ENCODE results near the gene TAS1R3.
"Not testable (repeated sequence)": the region's sequence is repeated elsewhere in the genome, so short reads cannot be mapped to it uniquely, and the experiment has no call there.

Gene TAS1R3

GRCh38 chr1:1311107-1312104 is 19.7 kb upstream of the TAS1R3 start:
- peaks cover 45% of the 10 kb centered on the region for H3K36me3 ChIP-seq (ENCODE audit: control insufficient read depth, insufficient read depth, low read length)
- 95 to 96% methylated on average over 15 to 21 of the region's 22 CpGs for WGBS, 2 experiments (ENCODE audit: insufficient coverage in 2 of 2)

GRCh38 chr1:1312450-1313314 is 18.4 kb upstream of the TAS1R3 start:
- Histone ChIP-seq H3K27ac (ENCODE audit: low read depth, low read length, severe bottlenecking) (no peak overlapping the region), H3K4me1 (ENCODE audit: control insufficient read depth, insufficient read depth, low read length, poor library complexity, severe bottlenecking) (peaks cover 8% of the 10 kb centered on the region), H3K4me3 (ENCODE audit: extremely low read depth, insufficient read depth, low read length, poor library complexity, severe bottlenecking) (no peak overlapping the region), H3K36me3 (ENCODE audit: control insufficient read depth, insufficient read depth, low read length) (peaks cover 58% of the 10 kb centered on the region), H3K9me3 (ENCODE audit: control insufficient read depth, low read length) (no peaks in the 10 kb centered on the region)
- 95 to 96% methylated on average over 39 to 47 of the region's 49 CpGs for WGBS, 2 experiments (ENCODE audit: insufficient coverage in 2 of 2)

More at GRCh38 chr1:1311107-1312104, 19.7 kb upstream of the TAS1R3 start:
- H3K4me3 ChIP-seq (ENCODE audit: extremely low read depth, insufficient read depth, low read length, poor library complexity, severe bottlenecking), result no peak overlapping the region
- no peak overlapping the region for H3K27ac ChIP-seq (ENCODE audit: low read depth, low read length, severe bottlenecking)
- H3K4me1 ChIP-seq (ENCODE audit: control insufficient read depth, insufficient read depth, low read length, poor library complexity, severe bottlenecking), result peaks cover 12% of the 10 kb centered on the region
- no peaks in the 10 kb centered on the region for H3K9me3 ChIP-seq (ENCODE audit: control insufficient read depth, low read length)

GRCh38 chr1:1313500-1314236 is 17.4 kb upstream of the TAS1R3 start:
- peaks cover 8% of the 10 kb centered on the region for H3K4me1 ChIP-seq (ENCODE audit: control insufficient read depth, insufficient read depth, low read length, poor library complexity, severe bottlenecking)
- no peak overlapping the region for H3K27ac ChIP-seq (ENCODE audit: low read depth, low read length, severe bottlenecking)
- no peaks in the 10 kb centered on the region for H3K9me3 ChIP-seq (ENCODE audit: control insufficient read depth, low read length)
- no peak overlapping the region for H3K4me3 ChIP-seq (ENCODE audit: extremely low read depth, insufficient read depth, low read length, poor library complexity, severe bottlenecking)
- peaks cover 66% of the 10 kb centered on the region for H3K36me3 ChIP-seq (ENCODE audit: control insufficient read depth, insufficient read depth, low read length)
- WGBS, 2 experiments (ENCODE audit: insufficient coverage in 2 of 2), result 92 to 94% methylated on average over 30 to 37 of the region's 37 CpGs

GRCh38 chr1:1314237-1314586 is 16.9 kb upstream of the TAS1R3 start:
- Histone ChIP-seq H3K9me3 (ENCODE audit: control insufficient read depth, low read length) (no peaks in the 10 kb centered on the region), H3K4me1 (ENCODE audit: control insufficient read depth, insufficient read depth, low read length, poor library complexity, severe bottlenecking) (peaks cover 10% of the 10 kb centered on the region), H3K27ac (ENCODE audit: low read depth, low read length, severe bottlenecking) (no peak overlapping the region), H3K4me3 (ENCODE audit: extremely low read depth, insufficient read depth, low read length, poor library complexity, severe bottlenecking) (no peak overlapping the region), H3K36me3 (ENCODE audit: control insufficient read depth, insufficient read depth, low read length) (peaks cover 71% of the 10 kb centered on the region)
- WGBS, 2 experiments (ENCODE audit: insufficient coverage in 2 of 2), result 98% methylated on average over 12 to 15 of the region's 15 CpGs

- Histone ChIP-seq H3K4me3 (ENCODE audit: extremely low read depth, insufficient read depth, low read length, poor library complexity, severe bottlenecking) (no peak overlapping the region), H3K4me1 (ENCODE audit: control insufficient read depth, insufficient read depth, low read length, poor library complexity, severe bottlenecking) (peaks cover 8% of the 10 kb centered on the region), H3K36me3 (ENCODE audit: control insufficient read depth, insufficient read depth, low read length) (peaks cover 77% of the 10 kb centered on the region), H3K9me3 (ENCODE audit: control insufficient read depth, low read length) (no peaks in the 10 kb centered on the region), H3K27ac (ENCODE audit: low read depth, low read length, severe bottlenecking) (no peak overlapping the region)
- WGBS, 2 experiments (ENCODE audit: insufficient coverage in 2 of 2), result 92 to 94% methylated on average over 22 to 23 of the region's 23 CpGs
These were observed 16.3 kb upstream of the TAS1R3 start for GRCh38 chr1:1314678-1315335.

- Histone ChIP-seq H3K9me3 (ENCODE audit: control insufficient read depth, low read length) (no peaks in the 10 kb centered on the region), H3K27ac (ENCODE audit: low read depth, low read length, severe bottlenecking) (no peak overlapping the region), H3K4me3 (ENCODE audit: extremely low read depth, insufficient read depth, low read length, poor library complexity, severe bottlenecking) (no peak overlapping the region), H3K36me3 (ENCODE audit: control insufficient read depth, insufficient read depth, low read length) (peaks cover 84% of the 10 kb centered on the region), H3K4me1 (ENCODE audit: control insufficient read depth, insufficient read depth, low read length, poor library complexity, severe bottlenecking) (peaks cover 7% of the 10 kb centered on the region)
- 28 to 36% methylated on average over 7 of the region's 26 CpGs for WGBS, 2 experiments (ENCODE audit: insufficient coverage in 2 of 2)
These were observed 15.6 kb upstream of the TAS1R3 start for GRCh38 chr1:1315435-1315954.

GRCh38 chr1:1316199-1316598 is 14.9 kb upstream of the TAS1R3 start:
- not testable (repeated sequence) for H3K27ac ChIP-seq (ENCODE audit: low read depth, low read length, severe bottlenecking); H3K4me3 ChIP-seq (ENCODE audit: extremely low read depth, insufficient read depth, low read length, poor library complexity, severe bottlenecking); H3K9me3 ChIP-seq (ENCODE audit: control insufficient read depth, low read length)
- Histone ChIP-seq H3K36me3 (ENCODE audit: control insufficient read depth, insufficient read depth, low read length) (peaks cover 85% of the 10 kb centered on the region), H3K4me1 (ENCODE audit: control insufficient read depth, insufficient read depth, low read length, poor library complexity, severe bottlenecking) (peaks cover 13% of the 10 kb centered on the region)
- 84 to 90% methylated on average over 5 to 7 of the region's 8 CpGs for WGBS, 2 experiments (ENCODE audit: insufficient coverage in 2 of 2)

- Histone ChIP-seq H3K4me3 (ENCODE audit: extremely low read depth, insufficient read depth, low read length, poor library complexity, severe bottlenecking) (no peak overlapping the region), H3K9me3 (ENCODE audit: control insufficient read depth, low read length) (no peaks in the 10 kb centered on the region), H3K36me3 (ENCODE audit: control insufficient read depth, insufficient read depth, low read length) (peaks cover 84% of the 10 kb centered on the region), H3K27ac (ENCODE audit: low read depth, low read length, severe bottlenecking) (no peak overlapping the region), H3K4me1 (ENCODE audit: control insufficient read depth, insufficient read depth, low read length, poor library complexity, severe bottlenecking) (peaks cover 13% of the 10 kb centered on the region)
- WGBS, 2 experiments (ENCODE audit: insufficient coverage in 2 of 2), result 95 to 98% methylated on average over 6 of the region's 6 CpGs
These were observed 13.7 kb upstream of the TAS1R3 start for GRCh38 chr1:1317420-1317819.

GRCh38 chr1:1318131-1318652 is 12.9 kb upstream of the TAS1R3 start:
- Histone ChIP-seq H3K9me3 (ENCODE audit: control insufficient read depth, low read length) (no peaks in the 10 kb centered on the region), H3K36me3 (ENCODE audit: control insufficient read depth, insufficient read depth, low read length) (peaks cover 82% of the 10 kb centered on the region)

More at GRCh38 chr1:1318131-1318652, 12.9 kb upstream of the TAS1R3 start:
- no peak overlapping the region for H3K27ac ChIP-seq (ENCODE audit: low read depth, low read length, severe bottlenecking)
- peaks cover 16% of the 10 kb centered on the region for H3K4me1 ChIP-seq (ENCODE audit: control insufficient read depth, insufficient read depth, low read length, poor library complexity, severe bottlenecking)
- H3K4me3 ChIP-seq (ENCODE audit: extremely low read depth, insufficient read depth, low read length, poor library complexity, severe bottlenecking), result no peak overlapping the region
- WGBS, 2 experiments (ENCODE audit: insufficient coverage in 2 of 2), result 92 to 93% methylated on average over 2 to 6 of the region's 9 CpGs
